GM12878 (cell line): ENCODE measurements around the gene USP47. TPM values are rescaled to one million over a fixed set of nuclear protein-coding genes. Genes with fewer than 3 reads are reported as not detected.

ENCODE experiments used
- E2F4 ChIP-seq: IDR thresholded peaks from 2 replicates; pipeline ENCODE4 v1.6.1; 2012; ENCODE audit warnings: low read depth, low read length, improper control_type of control experiment
- EP300 ChIP-seq, 2 experiments: fragments of 150-350 bp in 1 of 2; IDR thresholded peaks; 2 replicates each; pipeline ENCODE4 v1.6.1; 2011 to 2012; ENCODE audit warnings: low read depth in 2 of 2, low read length in 2 of 2, borderline replicate concordance in 1 of 2, improper control_type of control experiment in 1 of 2, inconsistent platforms in 1 of 2; ENCODE audit not compliant: control insufficient read depth in 1 of 2
- JUND ChIP-seq: IDR thresholded peaks from 2 replicates; pipeline ENCODE4 v1.6.1; 2012; ENCODE audit warnings: low read depth, mild to moderate bottlenecking, low read length, improper control_type of control experiment, moderate library complexity
- MAX ChIP-seq: IDR thresholded peaks from 2 replicates; pipeline ENCODE4 v1.6.1; 2012; ENCODE audit warnings: low read depth, low read length, improper control_type of control experiment
- MEF2B ChIP-seq: fragments of 450-650 bp; IDR thresholded peaks from 2 replicates; pipeline ENCODE4 v1.6.1; 2018; ENCODE audit warnings: mild to moderate bottlenecking, moderate library complexity; ENCODE audit not compliant: partially characterized antibody, poor library complexity, severe bottlenecking
- PML ChIP-seq: IDR thresholded peaks from 2 replicates; pipeline ENCODE4 v1.6.1; 2012; ENCODE audit warnings: low read length, inconsistent platforms
- SIX5 ChIP-seq: IDR thresholded peaks from 2 replicates; pipeline ENCODE4 v1.6.1; 2011; ENCODE audit warnings: mild to moderate bottlenecking, low read depth, low read length, moderate library complexity; ENCODE audit not compliant: severe bottlenecking
- SKIL ChIP-seq: fragments of 450-650 bp; IDR thresholded peaks from 2 replicates; pipeline ENCODE4 v1.6.1; 2017; ENCODE audit warnings: mild to moderate bottlenecking, low read depth, inconsistent platforms; ENCODE audit not compliant: poor library complexity, severe bottlenecking
- SMAD1 ChIP-seq: fragments of 450-650 bp; IDR thresholded peaks from 2 replicates; pipeline ENCODE4 v1.6.1; 2018; ENCODE audit warnings: mild to moderate bottlenecking, low read depth; ENCODE audit not compliant: partially characterized antibody
- TBL1XR1 ChIP-seq: IDR thresholded peaks from 2 replicates; pipeline ENCODE4 v1.6.1; 2012; ENCODE audit warnings: low read depth, low read length, improper control_type of control experiment
- USF2 ChIP-seq: IDR thresholded peaks from 2 replicates; pipeline ENCODE4 v1.6.1; 2011; ENCODE audit warnings: low read depth, low read length, improper control_type of control experiment, borderline replicate concordance
- polyA plus RNA-seq, 11 experiments: library from polyadenylated mRNA; depleted of rRNA in 4 of 11; unstranded in 6 of 11; stranded (reverse) in 5 of 11; fragments of >200 nt; fragmentation: Nextera tagmentation in 4 of 11; fragmentation: Illumina TruSeq in 1 of 11; extraction: Ambion mirVana in 4 of 11; extraction: Trizol in 1 of 11; gene quantifications; 1 replicate in 1 of 11; 2 replicates in 10 of 11; pipeline versions ENCODE4 v1.2.1 to v1.2.3, GENCODE V29; 2011 to 2016; ENCODE audit warnings: inconsistent platforms in 2 of 11, missing spikeins in 2 of 11, low read depth in 1 of 11
- total RNA-seq, 4 experiments: library from RNA; depleted of rRNA in 3 of 4; stranded (reverse); fragments of >200 nt in 3 of 4; fragmentation: Illumina TruSeq in 1 of 4; extraction: Trizol in 1 of 4; gene quantifications; 2 replicates each; pipeline versions ENCODE4 v1.2.1 to v1.2.3, GENCODE V29; 2013 to 2021

The USP47 gene
- total and polyA plus RNA-seq, 10 of the 15 experiments (the other 5 are each of a cell fraction or from before 2014, with no cell fraction given), result 13.9 to 54.0 (median 31.6) TPM

GRCh38 chr11:11842421-11843008, 743 bp downstream of the USP47 start (continued):
- TF ChIP-seq E2F4, result no peak
- no peak for TF ChIP-seq JUND
- no peak for TF ChIP-seq MEF2B
- TF ChIP-seq SMAD1, result peak; percentile 38
- TF ChIP-seq SIX5, result no peak
- peak; percentile 35; the same call in 1 of the 2 replicates for TF ChIP-seq MAX
- TF ChIP-seq EP300 (IDR thresholded peaks at IDR 0.05; ENCODE audit: borderline replicate concordance in 1 of 2, control insufficient read depth in 1 of 2, low read depth in 2 of 2, low read length in 2 of 2), result 0 out of 4 replicates have a peak, but pooled peaks of 1 of the 2 experiments have one; percentile 12
- TF ChIP-seq TBL1XR1, result no peak
- TF ChIP-seq USF2, result no peak
- TF ChIP-seq SKIL, result peak; percentile 17
- no peak for TF ChIP-seq PML
